IPS-15b (cell line): Measurements from ENCODE around the gene GJB2.
"Not testable (repeated sequence)": the region's sequence is repeated elsewhere in the genome, so short reads cannot be mapped to it uniquely, and the experiment has no call there.

ENCODE experiments used
- H3K27me3 ChIP-seq: one replicate; pipeline ENCODE4 v1.6.1; 2013; ENCODE audit warnings: low read length; ENCODE audit not compliant: control insufficient read depth, insufficient read depth
- H3K36me3 ChIP-seq: one replicate; pipeline ENCODE4 v1.6.1; 2013; ENCODE audit warnings: low read length; ENCODE audit not compliant: control insufficient read depth, insufficient read depth
- H3K4me1 ChIP-seq: one replicate; pipeline ENCODE4 v1.6.1; 2013; ENCODE audit warnings: mild to moderate bottlenecking, low read length; ENCODE audit not compliant: control insufficient read depth, insufficient read depth
- H3K4me3 ChIP-seq: one replicate; pipeline ENCODE4 v1.5.1; 2013; ENCODE audit warnings: low read depth, low read length
- H3K9ac ChIP-seq: one replicate; pipeline ENCODE4 v1.6.1; 2013; ENCODE audit warnings: low read depth, mild to moderate bottlenecking, low read length
- H3K9me3 ChIP-seq: one replicate; pipeline ENCODE4 v1.6.1; 2013; ENCODE audit warnings: mild to moderate bottlenecking, low read length; ENCODE audit not compliant: control insufficient read depth, insufficient read depth

GJB2 gene

DNA sequence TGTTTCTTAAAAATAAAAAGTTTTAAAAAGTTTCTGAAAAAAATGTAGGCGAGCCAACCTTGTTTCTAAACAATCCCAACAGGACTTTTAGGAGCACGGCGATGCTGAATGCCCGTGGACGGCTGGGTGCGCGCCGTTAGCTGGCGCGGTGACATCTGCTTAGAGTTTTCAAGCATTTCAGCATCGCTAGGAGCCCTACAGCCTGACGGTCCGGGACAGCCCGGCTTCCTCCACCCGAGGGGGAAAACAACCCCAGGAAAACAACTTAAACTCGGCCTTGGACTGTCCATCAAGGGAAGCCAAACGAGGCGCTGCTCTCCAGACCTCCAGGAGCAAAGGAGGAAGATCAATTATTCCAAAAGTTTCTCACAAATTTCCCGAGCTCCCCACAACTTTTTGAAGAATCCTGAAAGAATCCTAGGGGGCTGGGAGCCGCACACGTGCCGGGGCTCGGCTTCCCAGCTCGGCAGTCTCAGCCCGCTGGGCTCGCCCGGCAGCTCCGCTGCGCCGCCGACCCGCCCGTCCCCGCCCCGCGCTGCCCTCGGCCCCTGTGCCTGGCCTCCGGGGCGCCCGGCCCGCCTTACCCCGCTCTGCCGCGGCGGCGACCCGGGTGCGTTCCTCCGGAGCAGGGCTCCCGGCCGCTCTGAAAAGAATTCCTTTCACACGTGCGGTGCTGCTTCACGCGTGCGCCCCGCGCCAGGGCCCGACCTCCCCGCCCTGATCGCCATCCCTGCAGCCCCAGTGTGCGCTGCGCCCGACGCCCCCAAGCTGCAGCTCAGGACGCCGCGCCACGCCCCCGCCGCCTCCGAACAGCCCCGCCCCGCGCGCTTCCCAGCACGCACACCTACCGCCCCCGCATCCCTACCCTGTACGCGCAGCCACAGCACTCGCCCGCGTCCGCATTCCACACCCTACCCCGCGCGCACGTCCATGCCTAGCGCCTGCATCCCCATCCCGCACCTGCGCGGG is 32.1 kb downstream of the GJB2 start, which contains the start of gene GJA3:
Gene GJA3 (minus strand): TSS at position 747 of the 969 bp plus-strand sequence. CDS start 17,764 bp downstream, outside the sequence.
- no peaks in the 10 kb centered on the region for H3K9me3 ChIP-seq
- H3K27me3 ChIP-seq, result peaks cover 61% of the 10 kb centered on the region
- H3K4me3 ChIP-seq, result peak within 1 kb of the TSS; percentile 66
- no peaks in the 10 kb centered on the region for H3K4me1 ChIP-seq
- no peak within 1 kb of the TSS for H3K9ac ChIP-seq
- H3K36me3 ChIP-seq, result no peaks in the 10 kb centered on the region

DNA sequence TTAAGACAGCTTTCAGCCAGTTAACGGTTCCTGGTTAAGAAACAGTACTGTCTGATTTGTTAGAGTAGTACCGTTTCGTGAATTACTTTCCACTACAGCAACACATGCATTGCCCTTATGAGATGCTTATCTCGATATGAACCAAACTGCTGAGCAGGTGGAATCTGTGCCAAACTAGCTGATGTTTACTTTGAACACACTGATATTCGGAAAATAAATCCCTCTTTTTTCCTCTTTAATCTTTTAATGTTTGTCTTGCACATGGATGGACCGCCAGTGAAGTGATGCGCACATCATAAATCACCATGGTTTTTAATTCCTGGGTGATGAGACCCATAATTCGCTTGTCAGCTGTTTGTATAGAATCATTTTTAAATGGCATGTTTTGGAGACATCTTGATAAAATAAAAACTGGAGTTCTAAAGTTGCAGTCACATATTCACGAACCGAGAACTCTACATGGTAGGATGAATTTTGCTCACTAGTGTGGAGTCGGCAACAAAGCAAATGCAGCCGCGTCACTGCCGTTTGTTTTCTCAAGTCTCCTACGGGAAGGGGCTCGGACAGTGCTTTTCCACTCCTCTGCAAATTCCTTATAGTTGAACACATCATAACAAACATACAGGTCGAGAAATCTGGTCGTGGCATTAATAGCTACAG is 33.0 kb downstream of the GJB2 start:
- Histone ChIP-seq H3K4me3 (peak overlapping the region; percentile 66), H3K9ac (no peak overlapping the region), H3K27me3 (peaks cover 61% of the 10 kb centered on the region), H3K9me3 (no peaks in the 10 kb centered on the region), H3K4me1 (no peaks in the 10 kb centered on the region), H3K36me3 (no peaks in the 10 kb centered on the region)

- Histone ChIP-seq H3K9ac (no peak overlapping the region), H3K4me3 (no peak overlapping the region), H3K9me3 (no peaks in the 10 kb centered on the region), H3K4me1 (no peaks in the 10 kb centered on the region), H3K27me3 (peaks cover 50% of the 10 kb centered on the region), H3K36me3 (no peaks in the 10 kb centered on the region)
Measured at GRCh38 chr13:20157151-20157796, 35.5 kb downstream of the GJB2 start.

DNA sequence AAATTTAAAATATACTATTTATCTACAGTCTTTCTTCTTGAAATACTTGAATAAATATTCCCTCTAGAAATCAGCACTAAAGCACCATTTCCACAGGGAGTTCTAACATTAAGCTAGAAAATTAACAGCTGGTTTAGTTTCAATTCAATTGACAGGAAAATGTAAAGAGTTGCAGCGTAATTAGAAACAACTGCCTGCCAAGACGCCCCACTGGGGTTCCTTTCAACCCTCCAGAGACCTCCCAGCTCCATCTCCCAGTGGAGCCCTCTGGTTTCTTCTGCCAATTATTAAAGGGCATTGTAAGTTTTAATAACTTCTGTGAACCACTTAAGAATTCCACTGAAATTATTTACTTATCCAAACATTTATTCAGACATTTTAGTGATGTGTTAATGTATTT is 36.0 kb downstream of the GJB2 start:
- no peaks in the 10 kb centered on the region for H3K9me3 ChIP-seq
- no peaks in the 10 kb centered on the region for H3K4me1 ChIP-seq
- no peak overlapping the region for H3K4me3 ChIP-seq
- no peaks in the 10 kb centered on the region for H3K36me3 ChIP-seq
- H3K27me3 ChIP-seq, result peaks cover 46% of the 10 kb centered on the region
- no peak overlapping the region for H3K9ac ChIP-seq

GRCh38 chr13:20153290-20153689 is 39.4 kb downstream of the GJB2 start:
- not testable (repeated sequence) for H3K36me3 ChIP-seq, H3K9me3 ChIP-seq, H3K4me1 ChIP-seq, H3K9ac ChIP-seq, H3K4me3 ChIP-seq
- H3K27me3 ChIP-seq, result peaks cover 15% of the 10 kb centered on the region

- Histone ChIP-seq H3K9me3 (no peaks in the 10 kb centered on the region), H3K27me3 (peaks cover 2% of the 10 kb centered on the region), H3K36me3 (no peaks in the 10 kb centered on the region), H3K4me1 (no peaks in the 10 kb centered on the region), H3K9ac (no peak overlapping the region), H3K4me3 (no peak overlapping the region)
Measured at GRCh38 chr13:20151612-20152011, 41.1 kb downstream of the GJB2 start.

DNA sequence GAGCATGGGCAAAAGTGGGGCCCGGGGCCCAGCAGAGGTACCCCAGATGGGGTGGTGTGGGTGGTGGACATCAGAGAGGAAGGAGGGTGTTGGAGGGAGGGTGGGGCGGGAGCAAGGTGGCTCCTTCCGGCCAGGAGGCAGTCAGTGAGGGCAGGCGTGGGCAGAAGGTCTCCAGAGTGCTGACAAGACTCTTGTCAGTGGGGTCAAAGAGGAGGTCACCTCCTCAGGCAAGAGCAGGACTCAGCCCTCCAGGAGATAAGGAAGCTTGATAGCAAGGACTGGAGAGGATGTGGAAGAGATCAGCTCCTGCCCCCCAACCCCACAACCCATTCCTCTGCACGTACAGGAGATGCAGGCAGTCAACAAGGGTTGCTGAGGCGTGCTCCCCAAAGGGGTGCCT is 41.7 kb downstream of the GJB2 start:
- Histone ChIP-seq H3K9ac (no peak overlapping the region), H3K36me3 (no peaks in the 10 kb centered on the region), H3K27me3 (peaks cover 2% of the 10 kb centered on the region)

GRCh38 chr13:20150561-20150960 is 42.2 kb downstream of the GJB2 start:
- Histone ChIP-seq H3K27me3 (peaks cover 2% of the 10 kb centered on the region), H3K36me3 (no peaks in the 10 kb centered on the region), H3K4me3 (no peak overlapping the region), H3K4me1 (no peaks in the 10 kb centered on the region), H3K9me3 (no peaks in the 10 kb centered on the region), H3K9ac (no peak overlapping the region)

More for the DNA sequence above, 41.7 kb downstream of the GJB2 start:
- Histone ChIP-seq H3K4me1 (no peaks in the 10 kb centered on the region), H3K4me3 (no peak overlapping the region), H3K9me3 (no peaks in the 10 kb centered on the region)

GRCh38 chr13:20149762-20150161 is 43.0 kb downstream of the GJB2 start:
- H3K4me1 ChIP-seq, result no peaks in the 10 kb centered on the region
- peaks cover 2% of the 10 kb centered on the region for H3K27me3 ChIP-seq
- no peak overlapping the region for H3K4me3 ChIP-seq

GRCh38 chr13:20148501-20149183 is 44.1 kb downstream of the GJB2 start:
- Histone ChIP-seq H3K4me3 (no peak overlapping the region), H3K9me3 (no peaks in the 10 kb centered on the region), H3K9ac (no peak overlapping the region), H3K4me1 (no peaks in the 10 kb centered on the region), H3K36me3 (no peaks in the 10 kb centered on the region), H3K27me3 (peaks cover 2% of the 10 kb centered on the region)

More at GRCh38 chr13:20149762-20150161, 43.0 kb downstream of the GJB2 start:
- Histone ChIP-seq H3K9ac (no peak overlapping the region), H3K9me3 (no peaks in the 10 kb centered on the region), H3K36me3 (no peaks in the 10 kb centered on the region)

DNA sequence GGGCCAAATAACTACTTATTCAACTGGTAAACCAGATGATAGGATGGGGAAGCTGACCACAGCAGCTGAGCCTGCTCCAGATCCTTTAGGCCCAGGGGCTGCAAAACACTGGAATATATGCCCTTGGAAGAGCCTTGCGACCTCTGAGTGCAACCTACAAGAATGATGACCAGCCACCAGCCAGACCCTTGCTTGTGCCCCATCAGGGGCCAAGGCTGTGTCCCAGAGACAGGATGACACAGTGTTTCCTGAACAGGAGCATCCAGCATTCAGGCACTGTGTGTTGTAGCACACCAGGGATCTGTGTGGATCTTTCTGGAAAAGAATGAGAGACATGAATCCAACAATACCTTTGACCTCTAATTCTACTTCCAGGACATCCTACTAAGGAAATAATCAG is 46.4 kb downstream of the GJB2 start:
- H3K27me3 ChIP-seq, result peaks cover 4% of the 10 kb centered on the region
- no peaks in the 10 kb centered on the region for H3K4me1 ChIP-seq
- H3K4me3 ChIP-seq, result no peak overlapping the region
- no peak overlapping the region for H3K9ac ChIP-seq
- H3K9me3 ChIP-seq, result no peaks in the 10 kb centered on the region
- H3K36me3 ChIP-seq, result no peaks in the 10 kb centered on the region
